ENCODE measurements around the gene HNRNPH2.

Gene HNRNPH2

GRCh38 chrX:101417981-101418841, 10.2 kb downstream of the HNRNPH2 start:
- no peak for DNase-seq (ENCODE audit: low read depth)
- TF ChIP-seq, protein P1, sequence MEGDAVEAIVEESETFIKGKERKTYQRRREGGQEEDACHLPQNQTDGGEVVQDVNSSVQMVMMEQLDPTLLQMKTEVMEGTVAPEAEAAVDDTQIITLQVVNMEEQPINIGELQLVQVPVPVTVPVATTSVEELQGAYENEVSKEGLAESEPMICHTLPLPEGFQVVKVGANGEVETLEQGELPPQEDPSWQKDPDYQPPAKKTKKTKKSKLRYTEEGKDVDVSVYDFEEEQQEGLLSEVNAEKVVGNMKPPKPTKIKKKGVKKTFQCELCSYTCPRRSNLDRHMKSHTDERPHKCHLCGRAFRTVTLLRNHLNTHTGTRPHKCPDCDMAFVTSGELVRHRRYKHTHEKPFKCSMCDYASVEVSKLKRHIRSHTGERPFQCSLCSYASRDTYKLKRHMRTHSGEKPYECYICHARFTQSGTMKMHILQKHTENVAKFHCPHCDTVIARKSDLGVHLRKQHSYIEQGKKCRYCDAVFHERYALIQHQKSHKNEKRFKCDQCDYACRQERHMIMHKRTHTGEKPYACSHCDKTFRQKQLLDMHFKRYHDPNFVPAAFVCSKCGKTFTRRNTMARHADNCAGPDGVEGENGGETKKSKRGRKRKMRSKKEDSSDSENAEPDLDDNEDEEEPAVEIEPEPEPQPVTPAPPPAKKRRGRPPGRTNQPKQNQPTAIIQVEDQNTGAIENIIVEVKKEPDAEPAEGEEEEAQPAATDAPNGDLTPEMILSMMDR (IDR thresholded peaks at IDR 0.05; ENCODE audit: low read depth, low read length, missing control alignments), result no peak
- peak overlapping the region; percentile 33 for H3K4me3 ChIP-seq (ENCODE audit: low read depth, low read length)
- in situ Hi-C loops (cut with HindIII; ENCODE audit: low sequenced_read_pairs), result no loop called here

DNA sequence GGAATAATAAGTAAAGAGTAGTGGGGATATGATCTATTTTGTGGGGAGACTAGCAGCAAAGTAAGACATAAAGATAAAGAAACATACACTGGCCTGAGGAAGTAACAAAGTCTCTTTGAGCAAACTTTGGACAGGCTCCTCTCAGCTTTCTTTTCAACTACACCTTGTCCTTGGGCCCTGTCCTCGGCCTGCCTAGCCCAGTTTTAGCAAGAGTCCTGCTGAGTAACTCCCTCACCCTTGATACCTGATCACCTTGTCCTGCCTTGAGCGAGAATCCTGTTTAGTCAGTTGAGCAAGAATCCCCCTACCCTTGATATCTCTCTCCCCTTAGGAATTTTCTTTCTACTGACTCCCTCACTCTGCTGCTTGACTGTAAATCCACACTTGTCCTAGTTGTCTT, 11.5 kb downstream of the HNRNPH2 start:
- DNase-seq (ENCODE audit: low read depth), result no peak
- TF ChIP-seq, protein P1 (IDR thresholded peaks at IDR 0.05; ENCODE audit: low read depth, low read length, missing control alignments), result no peak
- no peak overlapping the region for H3K4me3 ChIP-seq (ENCODE audit: low read depth, low read length)
- in situ Hi-C loops (cut with HindIII; ENCODE audit: low sequenced_read_pairs), result no loop called here

GRCh38 chrX:101427954-101428353, 19.9 kb downstream of the HNRNPH2 start:
- TF ChIP-seq, protein P1 (IDR thresholded peaks at IDR 0.05; ENCODE audit: low read depth, low read length, missing control alignments), result no peak
- no peak for DNase-seq (ENCODE audit: low read depth)
- H3K4me3 ChIP-seq (ENCODE audit: low read depth, low read length), result no peak overlapping the region
- in situ Hi-C loops (cut with HindIII; ENCODE audit: low sequenced_read_pairs), result no loop called here

DNA sequence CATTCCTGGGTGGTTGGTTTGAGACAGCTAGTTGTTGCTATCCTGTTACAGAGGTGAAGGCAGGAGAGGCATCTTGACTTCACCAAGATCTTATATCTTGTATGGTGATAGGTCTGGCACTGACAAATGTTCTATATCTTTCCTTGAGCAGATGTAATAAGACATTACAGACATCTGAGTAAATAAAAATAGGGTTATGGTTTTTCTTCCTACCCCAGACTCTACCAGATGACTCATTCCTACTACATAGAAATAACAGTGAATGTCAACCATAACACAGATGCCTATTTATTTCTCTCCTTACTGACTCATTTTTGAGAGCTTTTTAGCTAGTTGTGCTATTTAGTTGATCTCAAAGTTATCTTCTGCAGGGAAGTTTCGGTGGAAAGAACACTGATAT, 21.9 kb downstream of the HNRNPH2 start:
- in situ Hi-C loops (cut with HindIII; ENCODE audit: low sequenced_read_pairs), result no loop called here
- TF ChIP-seq, protein P1 (IDR thresholded peaks at IDR 0.05; ENCODE audit: low read depth, low read length, missing control alignments), result no peak
- no peak overlapping the region for H3K4me3 ChIP-seq (ENCODE audit: low read depth, low read length)
- DNase-seq (ENCODE audit: low read depth), result no peak

- in situ Hi-C loops (cut with HindIII; ENCODE audit: low sequenced_read_pairs), result no loop called here
- DNase-seq (ENCODE audit: low read depth), result no peak
- no peak overlapping the region for H3K4me3 ChIP-seq (ENCODE audit: low read depth, low read length)
- TF ChIP-seq, protein P1 (IDR thresholded peaks at IDR 0.05; ENCODE audit: low read depth, low read length, missing control alignments), result no peak
These were observed 22.5 kb downstream of the HNRNPH2 start for GRCh38 chrX:101430457-101431078.

GRCh38 chrX:101442085-101442484, 34.1 kb downstream of the HNRNPH2 start:
- no peak overlapping the region for H3K4me3 ChIP-seq (ENCODE audit: low read depth, low read length)
- no peak for DNase-seq (ENCODE audit: low read depth)
- TF ChIP-seq, protein P1 (IDR thresholded peaks at IDR 0.05; ENCODE audit: low read depth, low read length, missing control alignments), result no peak
- in situ Hi-C loops (cut with HindIII; ENCODE audit: low sequenced_read_pairs), result no loop called here

Data from astrocyte of the cerebellum (primary cell).